HCT116 (cell line): Measurements from ENCODE around the gene OR10P1. TPM values are rescaled to one million over a fixed set of nuclear protein-coding genes. Genes with fewer than 3 reads are reported as not detected.

ENCODE experiments used
- ATAC-seq: fragments of 200-7000 bp; cut with Tn5 transposase; 2 replicates; pipeline ENCODE4 v1.9.1; 2020; ENCODE audit warnings: mild to moderate bottlenecking, moderate library complexity
- BruUV-seq: library from RNA; stranded (reverse); fragments of 400-500 nt; replicated peaks from 2 replicates; lab custom pipeline; 2021; lab: Mats Ljungman, UMichigan
- CTCF ChIA-PET: fragments of 300-600 bp; sonication (Branson Sonifier 250); formaldehyde crosslinking; loops from one replicate; lab custom pipeline; 2021; ENCODE audit warnings: antibody characterized with exemption; lab: Charles Lee
- POLR2A ChIA-PET: fragments of 300-600, 350-600 bp; sonication (Branson Sonifier 250); formaldehyde crosslinking; loops from one replicate; lab custom pipeline; 2021; ENCODE audit warnings: antibody characterized with exemption; lab: Charles Lee
- RAD21 ChIA-PET, 2 experiments: fragments of 300-600 bp; sonication (Branson Sonifier 250); formaldehyde crosslinking; loops; one replicate each; lab custom pipeline; 2023; ENCODE audit warnings: low total read pairs in 2 of 2; ENCODE audit not compliant: uncharacterized antibody in 2 of 2, unreplicated experiment in 2 of 2, low non-redundant PET in 1 of 2; lab: Charles Lee
- DNase-seq: peaks from one replicate; pipeline ENCODE4 v3.0.0-alpha.2; 2010; ENCODE audit warnings: low read depth, low spot score
- H2AFZ ChIP-seq: fragments of 200-600 bp; shearing (Covaris generic), sonication (generic); 2 replicates; pipeline ENCODE4 v1.6.1; 2017; ENCODE audit warnings: low read depth, mixed run types, mixed read lengths, antibody characterized with exemption, low read length; ENCODE audit not compliant: poor library complexity, severe bottlenecking
- H3K27ac ChIP-seq: 2 replicates; pipeline ENCODE4 v1.5.1; 2012; ENCODE audit warnings: low read depth, low read length
- H3K27me3 ChIP-seq: fragments of 200-600 bp; sonication (generic); 2 replicates; pipeline ENCODE4 v1.6.1; 2016; ENCODE audit warnings: mixed run types, low read length, mixed read lengths; ENCODE audit not compliant: insufficient read depth
- H3K36me3 ChIP-seq, 2 experiments: fragments of 200-500 bp in 1 of 2; fragments of 200-600 bp in 1 of 2; sonication (Bioruptor generic) in 1 of 2; sonication (generic) in 1 of 2; 2 replicates each; pipeline versions ENCODE4 v1.5.1 to v1.6.1; 2014 to 2016; ENCODE audit warnings: low read length in 2 of 2, inconsistent platforms in 1 of 2, mixed read lengths in 1 of 2, mixed run types in 1 of 2; ENCODE audit not compliant: insufficient read depth in 2 of 2, control insufficient read depth in 1 of 2
- H3K4me1 ChIP-seq, 2 experiments: fragments of 200-600 bp in 1 of 2; sonication (generic) in 1 of 2; 2 replicates each; pipeline versions ENCODE4 v1.5.1 to v1.6.1; 2012 to 2017; ENCODE audit warnings: low read length in 2 of 2, inconsistent platforms in 1 of 2, mild to moderate bottlenecking in 1 of 2, mixed read lengths in 1 of 2, mixed run types in 1 of 2, moderate library complexity in 1 of 2; ENCODE audit not compliant: insufficient read depth in 2 of 2, control insufficient read depth in 1 of 2
- H3K4me2 ChIP-seq: fragments of 200-600 bp; sonication (generic); 2 replicates; pipeline ENCODE4 v1.6.1; 2017; ENCODE audit warnings: mixed run types, low read length, mixed read lengths
- H3K4me3 ChIP-seq, 2 experiments: fragments of 200-600 bp in 1 of 2; sonication (generic) in 1 of 2; replicated peaks in 1 of 2; 2 replicates each; pipeline ENCODE4 v1.5.1; 2011 to 2016; ENCODE audit warnings: low read length in 2 of 2, control low read depth in 1 of 2, low read depth in 1 of 2, mild to moderate bottlenecking in 1 of 2, mixed read lengths in 1 of 2, mixed run types in 1 of 2
- H3K79me2 ChIP-seq: fragments of 200-600 bp; sonication (generic); 2 replicates; pipeline ENCODE4 v1.6.1; 2017; ENCODE audit warnings: mild to moderate bottlenecking, mixed run types, low read length, moderate library complexity, mixed read lengths; ENCODE audit not compliant: insufficient read depth
- H3K9ac ChIP-seq: fragments of 200-600 bp; sonication (generic); 2 replicates; pipeline ENCODE4 v1.6.1; 2016; ENCODE audit warnings: low read length, mixed read lengths
- H3K9me2 ChIP-seq: fragments of 200-600 bp; sonication (generic), shearing (Covaris generic); 2 replicates; pipeline ENCODE4 v1.6.1; 2017; ENCODE audit warnings: mixed run types, mild to moderate bottlenecking, moderate library complexity; ENCODE audit not compliant: insufficient read depth
- H3K9me3 ChIP-seq, 2 experiments: fragments of 200-500 bp in 1 of 2; fragments of 200-600 bp in 1 of 2; sonication (Bioruptor generic) in 1 of 2; sonication (generic) in 1 of 2; 2 replicates each; pipeline ENCODE4 v1.6.1; 2014 to 2017; ENCODE audit warnings: low read length in 2 of 2, mixed read lengths in 2 of 2, inconsistent platforms in 1 of 2, low read depth in 1 of 2, mild to moderate bottlenecking in 1 of 2, mixed run types in 1 of 2, moderate library complexity in 1 of 2; ENCODE audit not compliant: control insufficient read depth in 1 of 2, insufficient read depth in 1 of 2
- H4K20me1 ChIP-seq: fragments of 200-600 bp; sonication (generic), shearing (Covaris generic); 2 replicates; pipeline ENCODE4 v1.6.1; 2017; ENCODE audit warnings: mixed run types, mild to moderate bottlenecking, moderate library complexity; ENCODE audit not compliant: insufficient read depth
- ATF3 ChIP-seq: IDR thresholded peaks from 2 replicates; pipeline ENCODE4 v1.6.1; 2012
- CBX3 ChIP-seq: IDR thresholded peaks from 2 replicates; pipeline ENCODE4 v1.6.1; 2012; ENCODE audit warnings: low read depth
- CEBPB ChIP-seq: IDR thresholded peaks from 2 replicates; pipeline ENCODE4 v1.6.1; 2012; ENCODE audit warnings: low read depth
- ELF1 ChIP-seq: IDR thresholded peaks from 2 replicates; pipeline ENCODE4 v1.6.1; 2012; ENCODE audit warnings: low read depth, borderline replicate concordance
- EZH2phosphoT487 ChIP-seq: fragments of 200-600 bp; IDR thresholded peaks from 2 replicates; pipeline ENCODE4 v1.6.1; 2018; ENCODE audit warnings: antibody characterized with exemption, borderline replicate concordance
- FOSL1 ChIP-seq: IDR thresholded peaks from 2 replicates; pipeline ENCODE4 v1.6.1; 2012; ENCODE audit warnings: low read depth
- JUND ChIP-seq: IDR thresholded peaks from 2 replicates; pipeline ENCODE4 v1.6.1; 2012
- POLR2AphosphoS5 ChIP-seq: IDR thresholded peaks from 2 replicates; pipeline ENCODE4 v1.6.1; 2011; ENCODE audit warnings: mild to moderate bottlenecking, low read depth, low read length, moderate library complexity
- RAD21 ChIP-seq: IDR thresholded peaks from 2 replicates; pipeline ENCODE4 v1.6.1; 2012; ENCODE audit warnings: low read depth, mild to moderate bottlenecking
- REST ChIP-seq: IDR thresholded peaks from 2 replicates; pipeline ENCODE4 v1.6.1; 2012; ENCODE audit warnings: low read depth
- SP1 ChIP-seq: IDR thresholded peaks from 2 replicates; pipeline ENCODE4 v1.6.1; 2012; ENCODE audit warnings: low read depth
- SRF ChIP-seq: IDR thresholded peaks from 2 replicates; pipeline ENCODE4 v1.6.1; 2012; ENCODE audit warnings: low read depth
- TCF7L2 ChIP-seq: IDR thresholded peaks from 2 replicates; pipeline ENCODE4 v1.7.0; 2011; ENCODE audit warnings: borderline replicate concordance, inconsistent platforms; ENCODE audit not compliant: insufficient read depth, insufficient read length; ENCODE audit errors: extremely low read depth
- YY1 ChIP-seq: IDR thresholded peaks from 2 replicates; pipeline ENCODE4 v1.6.1; 2011; ENCODE audit warnings: low read length, low read depth, moderate library complexity, mild to moderate bottlenecking; ENCODE audit not compliant: insufficient replicate concordance; ENCODE audit errors: extremely low read depth
- ZBTB33 ChIP-seq: IDR thresholded peaks from 2 replicates; pipeline ENCODE4 v1.6.1; 2011; ENCODE audit warnings: mild to moderate bottlenecking, low read length, moderate library complexity; ENCODE audit not compliant: insufficient replicate concordance; ENCODE audit errors: extremely low read depth
- intact Hi-C: fragments of 100-400 bp; cut with micrococcal nuclease; formaldehyde crosslinking; loops from 2 replicates; pipeline ENCODE4 v1.10.0; 2022
- total RNA-seq: library from RNA; stranded (reverse); gene quantifications from one replicate; pipeline ENCODE4 v1.2.1, GENCODE V29; 2021; ENCODE audit not compliant: unreplicated experiment

OR10P1 gene
- total RNA-seq, 1 experiment from 2014 or later = not detected

GRCh38 chr12:55612646-55613045 lies 24.0 kb upstream of the OR10P1 start (continued):
- TF ChIP-seq ZBTB33 = no peak
- TF ChIP-seq POLR2AphosphoS5 = no peak

GRCh38 chr12:55614764-55615163 lies 21.9 kb upstream of the OR10P1 start:
- Histone ChIP-seq H3K4me3 (no peak overlapping the region), H4K20me1 (no peaks in the 10 kb centered on the region), H3K36me3 (no peaks in the 10 kb centered on the region), H3K79me2 (no peaks in the 10 kb centered on the region), H3K9ac (no peak overlapping the region), H3K9me3 (peaks cover 4 to 13% of the 10 kb centered on the region in 2 experiments; a peak in 2 of 4 replicates), H2AFZ (no peak overlapping the region), H3K4me1 (peaks cover 0 to under 1% of the 10 kb centered on the region in 2 experiments; a peak in 1 of 4 replicates), H3K9me2 (no peaks in the 10 kb centered on the region), H3K4me2 (no peak overlapping the region), H3K27ac (no peak overlapping the region), H3K27me3 (peaks cover 18% of the 10 kb centered on the region; the same call in 1 of the 2 replicates)
- no peak for ATAC-seq
- RAD21 ChIA-PET = no interaction called here
- POLR2A ChIA-PET = no interaction called here
- intact Hi-C loops = loop anchor here (10.0 kb wide), 1 partner anchor 220 kb away; no protein-coding TSS in a partner anchor
- CTCF ChIA-PET = interaction anchor here (0.6 kb wide), 1 partner anchor 229 kb away, joined by 3 read pairs; no protein-coding TSS in a partner anchor
- DNase-seq = no peak
- TF ChIP-seq JUND (no peak), ATF3 (no peak), CEBPB (no peak), RAD21 (no peak), FOSL1 (no peak), YY1 (no peak), TCF7L2 (no peak), ZBTB33 (no peak), SRF (no peak), SP1 (no peak), POLR2AphosphoS5 (no peak), CBX3 (no peak), EZH2phosphoT487 (no peak), REST (no peak), ELF1 (no peak)
- no TSS peak for BruUV-seq
